ENCODE data around the gene KRTAP5-8.
"Not testable (repeated sequence)": the region's sequence is repeated elsewhere in the genome, so short reads cannot be mapped to it uniquely, and the experiment has no call there.

DNA sequence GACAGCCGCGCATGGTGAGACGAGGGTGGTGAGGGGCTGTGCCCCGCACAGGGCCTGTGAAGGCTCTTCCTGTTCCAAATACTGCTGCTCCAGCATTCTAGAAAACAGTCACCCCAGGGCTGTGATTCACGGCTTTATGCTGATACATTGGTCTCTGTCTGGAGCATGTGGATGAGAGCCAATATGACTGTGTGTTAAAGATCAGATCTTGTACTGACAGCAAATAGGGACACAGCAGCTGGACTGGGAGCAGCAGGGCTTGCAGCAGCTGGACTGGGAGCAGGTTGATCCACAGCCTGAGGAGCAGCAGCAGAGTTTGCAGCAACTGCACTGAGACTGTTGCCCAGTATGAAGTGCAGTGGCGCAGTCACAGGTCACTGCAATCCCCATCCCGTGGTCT, 41.7 kb downstream of the KRTAP5-8 start:
- TF ChIP-seq, protein P1, sequence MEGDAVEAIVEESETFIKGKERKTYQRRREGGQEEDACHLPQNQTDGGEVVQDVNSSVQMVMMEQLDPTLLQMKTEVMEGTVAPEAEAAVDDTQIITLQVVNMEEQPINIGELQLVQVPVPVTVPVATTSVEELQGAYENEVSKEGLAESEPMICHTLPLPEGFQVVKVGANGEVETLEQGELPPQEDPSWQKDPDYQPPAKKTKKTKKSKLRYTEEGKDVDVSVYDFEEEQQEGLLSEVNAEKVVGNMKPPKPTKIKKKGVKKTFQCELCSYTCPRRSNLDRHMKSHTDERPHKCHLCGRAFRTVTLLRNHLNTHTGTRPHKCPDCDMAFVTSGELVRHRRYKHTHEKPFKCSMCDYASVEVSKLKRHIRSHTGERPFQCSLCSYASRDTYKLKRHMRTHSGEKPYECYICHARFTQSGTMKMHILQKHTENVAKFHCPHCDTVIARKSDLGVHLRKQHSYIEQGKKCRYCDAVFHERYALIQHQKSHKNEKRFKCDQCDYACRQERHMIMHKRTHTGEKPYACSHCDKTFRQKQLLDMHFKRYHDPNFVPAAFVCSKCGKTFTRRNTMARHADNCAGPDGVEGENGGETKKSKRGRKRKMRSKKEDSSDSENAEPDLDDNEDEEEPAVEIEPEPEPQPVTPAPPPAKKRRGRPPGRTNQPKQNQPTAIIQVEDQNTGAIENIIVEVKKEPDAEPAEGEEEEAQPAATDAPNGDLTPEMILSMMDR (IDR thresholded peaks at IDR 0.05) = not testable (repeated sequence)
- TF ChIP-seq EP300, POLR2AphosphoS5, POLR2A (IDR thresholded peaks at IDR 0.05): not testable (repeated sequence)

Data from stomach (tissue), 4 donors.